WERI-Rb-1 (cell line): ENCODE data around the gene ANKRD39.

Experiments
- DNase-seq: peaks from one replicate; pipeline ENCODE4 v3.0.0-alpha.2; 2020
- H3K27ac ChIP-seq: fragments of 250-450 bp; sonication (Bioruptor Pico); 2 replicates; pipeline ENCODE4 v1.5.1; 2020; ENCODE audit warnings: mild to moderate bottlenecking, moderate library complexity
- H3K27me3 ChIP-seq: fragments of 250-450 bp; sonication (Bioruptor Pico); 2 replicates; pipeline ENCODE4 v1.5.1; 2021; ENCODE audit warnings: mild to moderate bottlenecking, low read depth, moderate library complexity; ENCODE audit not compliant: insufficient read depth, severe bottlenecking
- H3K36me3 ChIP-seq: fragments of 250-450 bp; sonication (Bioruptor Pico); 2 replicates; pipeline ENCODE4 v1.5.1; 2020; ENCODE audit warnings: mild to moderate bottlenecking, moderate library complexity
- H3K4me3 ChIP-seq: 2 replicates; pipeline ENCODE4 v1.5.1; 2011; ENCODE audit warnings: low read depth, mild to moderate bottlenecking, control low read depth, low read length
- H3K9me3 ChIP-seq: fragments of 250-450 bp; sonication (Bioruptor Pico); 2 replicates; pipeline ENCODE4 v1.5.1; 2021; ENCODE audit warnings: mild to moderate bottlenecking, moderate library complexity; ENCODE audit not compliant: severe bottlenecking
- TF ChIP-seq, protein P1 (sequence below): IDR thresholded peaks from 2 replicates; pipeline ENCODE4 v1.5.1; 2011; ENCODE audit warnings: low read depth, mild to moderate bottlenecking, control low read depth, inconsistent platforms, low read length

ANKRD39 gene

DNA sequence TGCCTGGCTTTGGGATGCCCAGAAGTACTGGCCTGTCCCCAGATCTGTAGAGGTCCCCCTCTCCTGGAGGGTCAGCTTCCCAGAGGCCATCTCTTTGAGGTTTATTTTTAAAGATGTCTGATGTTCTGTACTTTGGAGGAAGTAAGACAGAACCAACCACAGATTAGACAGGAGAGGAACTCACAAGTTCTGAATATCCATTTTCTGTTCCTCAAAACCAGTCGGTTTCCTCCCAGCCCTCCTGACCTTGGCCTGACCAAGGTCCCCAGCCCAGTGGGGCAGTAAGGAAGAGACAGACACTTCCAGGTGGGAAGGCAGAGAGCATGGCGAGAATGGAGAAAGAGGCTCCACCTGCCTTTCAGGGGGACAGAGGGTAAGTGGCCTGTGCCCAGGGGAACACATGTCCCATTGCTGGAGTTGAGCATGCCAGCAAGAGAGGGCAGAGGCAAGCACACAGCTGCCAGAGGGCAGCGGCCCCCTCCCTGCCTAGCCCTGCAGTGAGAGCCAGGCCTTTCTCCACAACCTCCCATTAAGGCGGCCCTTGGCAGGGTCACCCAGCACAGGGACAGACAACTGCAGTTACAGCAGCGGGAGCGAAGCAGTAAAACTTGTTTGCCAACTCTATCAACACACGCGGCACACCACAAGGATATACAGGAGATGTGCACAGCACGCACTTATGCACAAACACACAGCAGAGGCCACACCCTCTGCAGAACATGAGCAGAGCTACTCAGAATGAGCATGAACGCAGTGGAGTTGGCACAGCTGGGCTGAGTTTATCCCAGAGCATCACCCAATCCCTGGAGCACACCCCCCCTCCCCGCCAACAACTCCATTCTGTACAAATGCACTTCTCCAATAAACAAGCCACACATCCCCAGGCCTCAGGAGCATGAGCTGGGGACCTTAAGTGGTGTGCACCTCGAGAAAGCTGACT lies 30.5 kb upstream of the ANKRD39 start:
- TF ChIP-seq, protein P1, sequence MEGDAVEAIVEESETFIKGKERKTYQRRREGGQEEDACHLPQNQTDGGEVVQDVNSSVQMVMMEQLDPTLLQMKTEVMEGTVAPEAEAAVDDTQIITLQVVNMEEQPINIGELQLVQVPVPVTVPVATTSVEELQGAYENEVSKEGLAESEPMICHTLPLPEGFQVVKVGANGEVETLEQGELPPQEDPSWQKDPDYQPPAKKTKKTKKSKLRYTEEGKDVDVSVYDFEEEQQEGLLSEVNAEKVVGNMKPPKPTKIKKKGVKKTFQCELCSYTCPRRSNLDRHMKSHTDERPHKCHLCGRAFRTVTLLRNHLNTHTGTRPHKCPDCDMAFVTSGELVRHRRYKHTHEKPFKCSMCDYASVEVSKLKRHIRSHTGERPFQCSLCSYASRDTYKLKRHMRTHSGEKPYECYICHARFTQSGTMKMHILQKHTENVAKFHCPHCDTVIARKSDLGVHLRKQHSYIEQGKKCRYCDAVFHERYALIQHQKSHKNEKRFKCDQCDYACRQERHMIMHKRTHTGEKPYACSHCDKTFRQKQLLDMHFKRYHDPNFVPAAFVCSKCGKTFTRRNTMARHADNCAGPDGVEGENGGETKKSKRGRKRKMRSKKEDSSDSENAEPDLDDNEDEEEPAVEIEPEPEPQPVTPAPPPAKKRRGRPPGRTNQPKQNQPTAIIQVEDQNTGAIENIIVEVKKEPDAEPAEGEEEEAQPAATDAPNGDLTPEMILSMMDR = no peak
- Histone ChIP-seq H3K4me3 (no peak overlapping the region), H3K36me3 (no peaks in the 10 kb centered on the region), H3K27me3 (no peaks in the 10 kb centered on the region), H3K27ac (no peak overlapping the region), H3K9me3 (no peaks in the 10 kb centered on the region)
- DNase-seq = no peak

DNA sequence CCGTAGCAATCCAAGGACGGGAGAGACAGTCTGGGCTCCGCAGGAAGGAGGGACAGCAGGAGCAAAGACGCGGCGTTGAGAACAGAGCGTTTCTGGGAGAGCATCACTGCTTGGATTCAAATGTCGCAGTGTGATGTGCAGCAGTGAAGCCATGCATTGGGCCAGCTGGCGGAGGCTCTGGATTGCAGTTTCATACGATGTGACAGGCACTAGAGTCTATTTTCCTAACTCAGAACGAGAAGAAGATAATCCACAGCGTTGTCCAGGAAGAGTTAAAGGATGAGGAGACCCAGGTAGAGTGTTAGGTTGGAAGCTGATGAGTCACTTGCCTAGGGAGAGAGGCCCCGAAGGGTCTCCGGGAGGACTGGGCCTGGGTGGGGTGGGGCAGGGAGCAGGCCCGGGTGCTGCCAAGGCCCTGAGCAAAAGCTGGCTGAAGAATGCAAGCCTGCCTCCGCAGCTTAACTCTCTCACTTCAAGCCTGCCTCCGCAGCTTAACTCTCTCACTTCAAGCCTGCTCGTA lies 29.7 kb upstream of the ANKRD39 start:
- DNase-seq = no peak
- H3K9me3 ChIP-seq = no peaks in the 10 kb centered on the region
- H3K36me3 ChIP-seq = no peaks in the 10 kb centered on the region
- H3K27me3 ChIP-seq = no peaks in the 10 kb centered on the region
- no peak overlapping the region for H3K4me3 ChIP-seq
- TF ChIP-seq, protein P1 = no peak
- H3K27ac ChIP-seq = no peak overlapping the region

DNA sequence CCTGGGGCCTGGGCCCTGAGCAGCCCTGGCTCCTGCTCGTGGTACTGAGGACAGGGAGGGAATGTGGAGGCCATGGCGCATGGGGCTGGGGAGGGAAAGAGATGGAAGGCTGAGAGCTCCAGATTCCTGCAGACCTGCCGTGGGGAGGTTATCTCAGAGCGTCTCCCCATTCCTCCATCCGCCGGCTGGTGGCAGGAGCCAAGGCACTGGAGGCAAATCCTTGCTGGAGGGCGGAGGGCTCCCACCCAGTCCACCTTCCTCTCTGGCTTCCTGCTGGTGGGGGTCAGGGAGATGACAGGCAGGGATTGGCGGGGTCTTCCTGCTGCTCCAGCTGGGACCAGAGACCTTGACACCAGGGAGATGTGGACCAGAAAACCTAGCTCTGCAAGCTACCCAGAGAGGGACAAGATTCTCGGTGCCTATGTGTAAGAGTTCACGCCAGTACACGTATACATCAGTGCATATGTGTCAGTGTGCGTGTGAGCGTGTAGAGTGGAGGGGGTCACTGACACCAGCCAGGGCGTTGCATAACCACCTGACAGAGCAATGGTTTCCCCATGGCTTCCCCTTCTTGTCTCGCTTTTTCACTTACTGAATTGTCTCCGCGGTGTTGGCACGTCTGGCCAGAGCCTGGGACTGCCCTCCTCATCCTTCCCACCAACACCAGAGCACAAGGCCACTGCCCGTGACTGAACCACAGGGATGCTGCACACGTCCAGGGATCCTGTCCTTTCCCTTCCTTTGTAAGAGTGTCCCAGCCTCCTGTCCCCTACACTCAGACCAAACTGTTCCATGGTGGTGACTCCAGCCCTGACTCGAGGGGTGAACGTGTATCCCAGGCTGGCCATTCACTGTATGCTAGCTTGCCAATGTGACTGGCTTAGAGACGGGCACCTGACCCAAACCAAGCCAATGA lies 27.9 kb upstream of the ANKRD39 start:
- DNase-seq = no peak
- no peaks in the 10 kb centered on the region for H3K9me3 ChIP-seq
- TF ChIP-seq, protein P1 = no peak

DNA sequence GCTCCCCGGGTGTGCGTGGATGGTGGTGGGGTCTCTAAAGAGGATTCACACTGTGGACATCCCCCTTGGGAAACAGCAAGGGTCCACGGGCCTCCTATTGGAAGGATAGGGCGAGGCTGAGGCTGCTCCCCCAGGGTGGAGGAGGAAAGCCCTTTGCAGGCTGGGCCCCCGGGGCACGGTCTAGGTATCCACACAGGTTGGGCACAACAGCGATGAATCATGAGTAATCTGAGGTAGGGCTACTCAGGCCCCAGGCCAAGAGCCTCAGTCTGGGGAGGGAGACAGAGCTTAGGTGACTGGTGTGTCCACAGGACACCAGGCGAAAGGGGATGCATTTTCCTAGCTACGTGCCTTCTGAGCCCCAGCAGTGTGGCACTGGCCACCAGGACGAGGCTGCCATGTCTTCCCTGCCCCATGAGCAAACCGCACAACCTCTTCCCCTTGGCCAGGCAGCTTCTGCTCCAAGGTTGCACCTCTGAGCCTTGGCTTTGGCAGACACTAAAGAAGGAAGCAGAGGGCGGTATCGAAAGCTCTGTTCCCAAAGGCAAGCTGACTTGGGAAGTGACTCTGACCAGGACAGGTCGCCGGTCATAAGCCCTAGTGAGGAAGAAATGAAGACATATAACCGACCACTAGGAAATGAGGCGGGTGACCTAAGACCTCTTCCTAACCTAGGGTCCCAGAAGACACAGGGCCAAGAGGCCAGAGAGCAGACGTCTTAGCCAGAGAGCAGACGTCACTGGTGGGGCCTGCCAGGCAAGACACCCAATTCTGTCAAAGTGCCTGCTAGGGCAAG lies 26.7 kb upstream of the ANKRD39 start:
- H3K27me3 ChIP-seq = no peaks in the 10 kb centered on the region
- H3K4me3 ChIP-seq = no peak overlapping the region
- no peak overlapping the region for H3K27ac ChIP-seq
- DNase-seq = no peak
- TF ChIP-seq, protein P1 = no peak
- no peaks in the 10 kb centered on the region for H3K9me3 ChIP-seq
- H3K36me3 ChIP-seq = no peaks in the 10 kb centered on the region

More for the DNA sequence above, 27.9 kb upstream of the ANKRD39 start:
- Histone ChIP-seq H3K36me3 (no peaks in the 10 kb centered on the region), H3K4me3 (no peak overlapping the region), H3K27ac (no peak overlapping the region), H3K27me3 (no peaks in the 10 kb centered on the region)

DNA sequence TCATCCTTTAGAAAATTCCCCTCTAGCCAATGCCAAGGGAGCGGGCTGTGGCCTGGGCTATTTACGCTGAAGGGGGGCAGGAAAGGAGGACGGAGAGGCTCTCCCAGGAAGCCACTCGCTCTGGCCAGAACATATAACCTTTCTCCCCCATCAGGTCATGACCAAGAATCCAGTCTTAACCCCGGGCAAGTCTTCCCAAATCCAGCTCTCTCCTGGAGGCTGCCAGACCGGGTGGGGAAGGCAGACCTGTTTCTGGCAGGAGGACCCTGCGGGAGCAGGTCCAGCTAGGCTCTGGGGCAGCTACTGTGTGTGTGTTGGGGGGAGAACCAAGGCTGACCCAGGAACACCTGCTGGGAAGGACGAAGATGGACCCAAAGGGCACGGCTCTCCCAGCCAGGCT lies 25.5 kb upstream of the ANKRD39 start:
- Histone ChIP-seq H3K9me3 (no peaks in the 10 kb centered on the region), H3K27ac (no peak overlapping the region), H3K4me3 (no peak overlapping the region), H3K27me3 (no peaks in the 10 kb centered on the region), H3K36me3 (no peaks in the 10 kb centered on the region)
- DNase-seq = no peak
- TF ChIP-seq, protein P1 = no peak
